B cell (primary cell): ENCODE results near the gene GABRG3.

ENCODE experiments used
- EZH2 ChIP-seq: IDR thresholded peaks from 2 replicates; pipeline ENCODE4 v1.6.1; 2012; ENCODE audit warnings: borderline replicate concordance, low read depth, mild to moderate bottlenecking, moderate library complexity, low read length; ENCODE audit not compliant: insufficient read depth, poor library complexity, severe bottlenecking
- TF ChIP-seq, protein P1 (sequence below): fragments of 200-600 bp; IDR thresholded peaks from one replicate; pipeline ENCODE4 v1.8.0; 2022; ENCODE audit warnings: antibody characterized with exemption, mild to moderate bottlenecking

DNA sequence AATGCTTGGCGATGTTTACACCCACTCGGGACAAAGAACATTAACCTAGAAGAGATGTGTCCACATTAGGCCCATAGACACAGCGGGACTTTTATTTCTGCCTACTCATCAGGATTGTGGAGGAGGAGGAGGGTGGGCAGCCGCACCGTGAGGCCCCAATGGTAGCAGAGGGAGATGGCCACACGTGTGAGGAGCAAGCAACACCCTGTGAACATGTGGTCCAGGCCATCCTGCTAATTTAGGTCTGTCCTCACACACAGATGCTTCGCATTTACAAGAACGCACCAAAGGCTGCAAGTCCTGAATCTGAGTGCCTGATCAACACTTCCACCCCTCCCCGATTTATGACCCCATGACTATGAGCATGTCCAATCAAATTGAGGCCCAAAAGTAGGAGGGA, 560.0 kb downstream of the GABRG3 start:
- TF ChIP-seq, protein P1, sequence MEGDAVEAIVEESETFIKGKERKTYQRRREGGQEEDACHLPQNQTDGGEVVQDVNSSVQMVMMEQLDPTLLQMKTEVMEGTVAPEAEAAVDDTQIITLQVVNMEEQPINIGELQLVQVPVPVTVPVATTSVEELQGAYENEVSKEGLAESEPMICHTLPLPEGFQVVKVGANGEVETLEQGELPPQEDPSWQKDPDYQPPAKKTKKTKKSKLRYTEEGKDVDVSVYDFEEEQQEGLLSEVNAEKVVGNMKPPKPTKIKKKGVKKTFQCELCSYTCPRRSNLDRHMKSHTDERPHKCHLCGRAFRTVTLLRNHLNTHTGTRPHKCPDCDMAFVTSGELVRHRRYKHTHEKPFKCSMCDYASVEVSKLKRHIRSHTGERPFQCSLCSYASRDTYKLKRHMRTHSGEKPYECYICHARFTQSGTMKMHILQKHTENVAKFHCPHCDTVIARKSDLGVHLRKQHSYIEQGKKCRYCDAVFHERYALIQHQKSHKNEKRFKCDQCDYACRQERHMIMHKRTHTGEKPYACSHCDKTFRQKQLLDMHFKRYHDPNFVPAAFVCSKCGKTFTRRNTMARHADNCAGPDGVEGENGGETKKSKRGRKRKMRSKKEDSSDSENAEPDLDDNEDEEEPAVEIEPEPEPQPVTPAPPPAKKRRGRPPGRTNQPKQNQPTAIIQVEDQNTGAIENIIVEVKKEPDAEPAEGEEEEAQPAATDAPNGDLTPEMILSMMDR: no peak
- TF ChIP-seq EZH2: no peak
